Epithelial cell of umbilical artery (primary cell): ENCODE measurements around the gene HIF1A. TPM values are rescaled to one million over a fixed set of nuclear protein-coding genes. Genes with fewer than 3 reads are reported as not detected.

Experiments used
- total RNA-seq: library from RNA; depleted of rRNA; stranded (reverse); fragments of >200 nt; gene quantifications from 2 replicates; pipeline ENCODE4 v1.2.3, GENCODE V29; 2014

Gene HIF1A
- total RNA-seq, result 111 and 161 TPM in 2 replicates

DNA sequence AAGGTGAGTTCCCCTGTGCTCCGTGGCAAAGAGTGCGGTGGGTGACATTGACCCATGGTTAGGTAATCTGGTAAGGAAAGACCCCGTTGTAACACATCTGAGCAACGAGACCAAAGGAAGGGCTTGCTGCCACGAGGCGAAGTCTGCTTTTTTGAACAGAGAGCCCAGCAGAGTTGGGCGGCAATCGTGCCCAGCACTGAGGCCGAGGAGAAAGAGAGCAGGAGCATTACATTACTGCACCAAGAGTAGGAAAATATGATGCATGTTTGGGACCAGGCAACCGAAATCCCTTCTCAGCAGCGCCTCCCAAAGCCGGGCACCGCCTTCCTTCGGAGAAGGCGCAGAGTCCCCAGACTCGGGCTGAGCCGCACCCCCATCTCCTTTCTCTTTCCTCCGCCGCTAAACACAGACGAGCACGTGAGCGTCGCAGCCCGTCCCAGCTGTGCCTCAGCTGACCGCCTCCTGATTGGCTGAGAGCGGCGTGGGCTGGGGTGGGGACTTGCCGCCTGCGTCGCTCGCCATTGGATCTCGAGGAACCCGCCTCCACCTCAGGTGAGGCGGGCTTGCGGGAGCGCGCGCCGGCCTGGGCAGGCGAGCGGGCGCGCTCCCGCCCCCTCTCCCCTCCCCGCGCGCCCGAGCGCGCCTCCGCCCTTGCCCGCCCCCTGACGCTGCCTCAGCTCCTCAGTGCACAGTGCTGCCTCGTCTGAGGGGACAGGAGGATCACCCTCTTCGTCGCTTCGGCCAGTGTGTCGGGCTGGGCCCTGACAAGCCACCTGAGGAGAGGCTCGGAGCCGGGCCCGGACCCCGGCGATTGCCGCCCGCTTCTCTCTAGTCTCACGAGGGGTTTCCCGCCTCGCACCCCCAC, at the start of gene HIF1A:
HIF1A (plus strand) TSS at position 684 of the 865 bp plus-strand sequence. CDS start 292 bp downstream, outside the sequence.

DNA sequence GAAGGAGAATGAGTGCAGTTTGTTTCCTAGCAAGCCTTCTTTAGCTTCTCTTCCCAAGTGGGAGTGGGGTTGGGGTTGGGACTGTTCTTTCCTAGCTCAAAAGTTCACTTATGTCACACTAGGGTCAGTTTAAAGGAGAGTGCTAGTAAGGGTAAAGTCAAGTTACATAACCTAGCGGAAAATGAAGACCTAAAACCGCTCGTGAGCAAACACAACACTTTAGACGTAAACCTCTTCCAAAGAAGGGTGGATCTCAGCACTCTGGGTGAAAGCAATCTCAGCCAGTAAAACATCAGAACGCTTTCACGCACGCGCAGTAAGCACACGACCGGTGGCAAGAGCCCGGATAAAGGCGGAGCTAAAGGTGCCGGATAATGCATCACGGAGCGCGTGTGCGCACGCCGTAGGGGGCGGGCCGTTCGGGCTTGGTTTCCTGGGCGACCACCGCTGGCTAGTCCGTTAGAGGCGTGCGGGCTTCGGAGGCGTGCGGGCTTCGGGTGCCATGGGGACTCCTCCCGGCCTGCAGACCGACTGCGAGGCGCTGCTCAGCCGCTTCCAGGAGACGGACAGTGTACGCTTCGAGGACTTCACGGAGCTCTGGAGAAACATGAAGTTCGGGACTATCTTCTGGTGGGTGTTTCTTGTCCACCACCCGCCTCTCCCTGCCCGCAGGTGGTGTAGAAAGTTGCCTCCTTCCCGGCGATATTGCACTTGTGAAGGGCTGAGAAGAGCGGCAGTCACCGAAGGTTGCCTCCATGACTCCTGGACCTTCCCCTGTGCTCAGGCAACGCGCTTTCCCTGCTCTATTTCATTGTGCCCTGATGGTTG, 66.9 kb downstream of the HIF1A start, which contains the start of gene SNAPC1:
SNAPC1 (plus strand) TSS at position 462 of the 828 bp plus-strand sequence; CDS start at position 503, 41 bp downstream.

Other genes with a start within 250 kb of the HIF1A start
- gene SNAPC1, start 66.9 kb downstream of the HIF1A start, total RNA-seq, result 20.8 and 36.6 TPM in 2 replicates
- gene SYT16, start 117.2 kb downstream of the HIF1A start, total RNA-seq, result under 0.01 TPM in 2 replicates